Stimulated activated effector memory CD8-positive, alpha-beta T cell treated with anti-CD3 and anti-CD28 coated beads, Interleukin-12 subunit alpha, Interleukin-12 subunit beta, amount 100 ng/mL, for 72 hours (primary cell): ENCODE results near the gene RAD54L2.
"Not testable (repeated sequence)": the region's sequence is repeated elsewhere in the genome, so short reads cannot be mapped to it uniquely, and the experiment has no call there.

ENCODE experiments used
- ATAC-seq: fragments of 150-1000 bp; cut with Tn5 transposase; 2 replicates; pipeline ENCODE4 v1.10.0; 2021
- DNase-seq, 2 donors: peaks; one replicate each; pipeline ENCODE4 v3.0.0; 2021 to 2022; ENCODE audit warnings: low spot score in 2 of 2
- H3K27ac Mint-ChIP-seq: one replicate; pipeline ENCODE4 v1.8.0; 2022; ENCODE audit warnings: mild to moderate bottlenecking, mixed read lengths
- H3K36me3 Mint-ChIP-seq: one replicate; pipeline ENCODE4 v1.8.0; 2022; ENCODE audit warnings: mild to moderate bottlenecking, mixed read lengths
- H3K4me1 Mint-ChIP-seq: one replicate; pipeline ENCODE4 v1.8.0; 2022; ENCODE audit warnings: mixed read lengths
- H3K4me3 Mint-ChIP-seq: one replicate; pipeline ENCODE4 v1.8.0; 2022; ENCODE audit warnings: mild to moderate bottlenecking, mixed read lengths
- H3K9me3 Mint-ChIP-seq: one replicate; pipeline ENCODE4 v1.8.0; 2022; ENCODE audit warnings: mixed read lengths

Gene RAD54L2

GRCh38 chr3:51524874-51525273, 13.6 kb upstream of the RAD54L2 start:
- not testable (repeated sequence) for ATAC-seq, H3K4me3 Mint-ChIP-seq, DNase-seq, H3K36me3 Mint-ChIP-seq, H3K27ac Mint-ChIP-seq, H3K9me3 Mint-ChIP-seq, H3K4me1 Mint-ChIP-seq

- H3K27ac Mint-ChIP-seq, result no peak overlapping the region
- DNase-seq, result no peak
Observed at GRCh38 chr3:51530485-51530884, 8.0 kb upstream of the RAD54L2 start.

GRCh38 chr3:51535146-51536019, 3.1 kb upstream of the RAD54L2 start:
- Mint-ChIP-seq H3K27ac (no peak overlapping the region), H3K4me1 (peaks cover 15% of the 10 kb centered on the region), H3K36me3 (peaks cover 12% of the 10 kb centered on the region), H3K9me3 (no peaks in the 10 kb centered on the region), H3K4me3 (no peak overlapping the region)
- DNase-seq, result no peak
- no peak for ATAC-seq

More at GRCh38 chr3:51530485-51530884, 8.0 kb upstream of the RAD54L2 start:
- no peaks in the 10 kb centered on the region for H3K4me1 Mint-ChIP-seq
- no peaks in the 10 kb centered on the region for H3K36me3 Mint-ChIP-seq
- no peak overlapping the region for H3K4me3 Mint-ChIP-seq
- H3K9me3 Mint-ChIP-seq, result no peaks in the 10 kb centered on the region
- no peak for ATAC-seq

- DNase-seq, ATAC-seq, H3K9me3 Mint-ChIP-seq: not testable (repeated sequence)
- Mint-ChIP-seq H3K27ac (peak overlapping the region; percentile 87), H3K4me3 (peak overlapping the region; percentile 83), H3K4me1 (peaks cover 20% of the 10 kb centered on the region), H3K36me3 (peaks cover 34% of the 10 kb centered on the region)
Observed at GRCh38 chr3:51537631-51538030, 888 bp upstream of the RAD54L2 start.

DNA sequence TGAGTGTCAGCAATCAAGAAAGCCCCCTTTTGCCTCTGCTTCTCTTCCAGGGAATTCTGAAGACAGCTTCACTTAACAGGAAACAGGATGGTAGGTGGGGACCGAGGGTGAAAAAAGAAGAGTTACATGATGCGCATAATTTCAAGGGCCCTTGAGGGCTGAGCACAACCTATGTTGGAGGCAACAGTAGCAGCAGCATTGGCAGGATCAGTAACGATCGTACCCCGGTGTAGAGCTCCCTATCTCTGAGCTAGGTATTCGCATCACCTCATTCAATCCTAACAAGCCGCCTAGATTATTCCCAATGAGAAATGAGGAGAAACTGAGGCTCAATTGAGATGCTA, 432 bp upstream of the RAD54L2 start:
- peak overlapping the region; percentile 83 for H3K4me3 Mint-ChIP-seq
- peak; percentile 35 for ATAC-seq
- H3K36me3 Mint-ChIP-seq, result peaks cover 39% of the 10 kb centered on the region
- no peaks in the 10 kb centered on the region for H3K9me3 Mint-ChIP-seq
- peak overlapping the region; percentile 87 for H3K27ac Mint-ChIP-seq
- peaks cover 20% of the 10 kb centered on the region for H3K4me1 Mint-ChIP-seq
- peak; percentile 6 to 56 for DNase-seq

DNA sequence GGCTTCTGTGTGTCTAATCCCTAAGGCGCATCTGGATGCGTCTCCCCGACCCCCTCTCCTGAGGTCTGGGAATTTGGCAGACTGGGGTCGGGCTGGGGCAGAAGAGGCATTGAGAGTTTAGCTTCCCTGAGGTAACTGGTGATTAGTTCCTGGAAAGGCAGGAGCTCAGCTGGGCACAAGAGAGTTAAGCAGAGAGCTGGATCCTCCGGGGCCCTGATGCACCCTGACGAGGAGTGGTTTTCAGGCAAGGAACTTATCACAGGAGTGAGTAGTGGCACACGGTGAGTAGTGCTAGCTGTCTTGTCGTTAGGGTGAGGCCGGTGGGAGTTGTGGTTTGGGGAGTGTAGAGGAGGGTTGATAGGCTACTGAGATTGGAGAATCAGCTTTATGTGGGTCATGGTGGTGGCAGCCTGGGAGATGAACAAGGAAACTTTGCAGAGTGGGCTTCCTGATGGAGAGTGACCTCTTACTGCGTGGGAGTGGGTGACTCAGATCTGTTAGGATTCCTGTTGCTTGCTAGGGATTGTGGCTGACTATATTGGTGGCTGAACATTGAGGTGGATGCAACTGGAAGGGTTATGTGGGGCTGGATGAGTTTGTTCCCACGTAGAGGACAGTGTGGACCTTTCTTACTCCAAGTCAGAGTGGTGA, 897 bp downstream of the RAD54L2 start:
- Mint-ChIP-seq H3K9me3 (no peaks in the 10 kb centered on the region), H3K27ac (peak overlapping the region; percentile 87), H3K36me3 (peaks cover 52% of the 10 kb centered on the region), H3K4me1 (peaks cover 31% of the 10 kb centered on the region), H3K4me3 (peak overlapping the region; percentile 83)
- ATAC-seq (peak; percentile 88), DNase-seq (peak; percentile 13 to 64)

GRCh38 chr3:51542596-51542995, 4.1 kb downstream of the RAD54L2 start:
- not testable (repeated sequence) for ATAC-seq, H3K9me3 Mint-ChIP-seq, H3K4me3 Mint-ChIP-seq, H3K27ac Mint-ChIP-seq, DNase-seq
- Mint-ChIP-seq H3K36me3 (peaks cover 78% of the 10 kb centered on the region), H3K4me1 (peaks cover 31% of the 10 kb centered on the region)

DNA sequence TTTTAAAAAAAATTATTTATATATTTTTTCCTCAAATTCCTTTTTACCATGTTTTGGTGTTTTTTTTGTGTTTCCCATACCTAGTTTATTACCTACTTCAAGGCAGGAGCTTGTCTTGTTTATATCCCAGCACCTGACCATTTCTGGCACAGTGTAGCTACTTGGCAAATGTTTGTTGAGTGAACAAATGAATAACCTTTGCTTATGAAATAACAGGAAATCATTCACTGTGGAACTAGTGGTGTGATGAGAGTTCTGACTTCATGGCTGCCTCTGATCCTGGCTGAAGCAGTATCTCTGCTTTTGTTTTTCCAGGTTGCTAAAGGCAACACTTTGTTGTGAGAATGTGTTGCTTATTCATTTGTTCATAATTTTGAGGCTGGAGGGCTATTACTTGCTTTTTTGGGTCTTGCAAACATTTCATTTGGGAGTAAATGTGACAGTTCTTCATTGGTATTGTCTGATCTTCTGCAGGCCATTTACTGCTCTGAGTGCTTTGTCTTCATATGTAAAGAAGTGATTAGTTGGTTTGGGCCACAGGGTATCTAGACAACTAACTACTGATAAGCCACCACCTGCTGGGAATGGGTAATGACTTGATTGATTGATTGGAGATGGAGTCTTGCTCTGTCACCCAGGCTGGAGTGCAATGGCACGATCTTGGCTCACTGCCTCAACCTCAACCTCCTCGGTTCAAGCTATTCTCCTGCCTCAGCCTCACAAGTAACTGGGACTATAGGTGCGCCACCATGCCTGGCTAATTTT, 5.7 kb downstream of the RAD54L2 start:
- H3K4me1 Mint-ChIP-seq, result peaks cover 28% of the 10 kb centered on the region
- H3K4me3 Mint-ChIP-seq, result no peak overlapping the region
- H3K36me3 Mint-ChIP-seq, result peaks cover 80% of the 10 kb centered on the region
- DNase-seq (no peak), ATAC-seq (no peak)
- H3K9me3 Mint-ChIP-seq, result no peaks in the 10 kb centered on the region
- H3K27ac Mint-ChIP-seq, result no peak overlapping the region

DNA sequence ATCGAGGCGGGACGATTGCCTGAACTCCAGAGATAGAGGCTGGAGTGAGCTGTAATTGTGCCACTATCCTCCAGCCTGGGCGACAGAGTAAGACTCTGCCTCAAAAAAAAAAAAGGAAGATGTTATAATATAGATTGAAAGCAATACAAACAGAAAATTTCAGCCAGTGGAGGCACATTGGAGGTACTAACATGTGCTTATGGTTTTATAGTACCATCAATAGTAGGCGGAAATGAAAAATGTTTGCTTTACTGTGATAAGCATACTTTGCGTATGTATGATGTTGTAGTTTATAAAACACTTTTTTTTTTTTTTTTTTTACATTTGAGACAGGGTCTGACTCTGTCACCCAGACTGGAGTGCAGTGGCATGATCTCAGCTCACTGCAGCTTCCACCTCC, 8.8 kb downstream of the RAD54L2 start:
- ATAC-seq (no peak), DNase-seq (no peak)
- no peaks in the 10 kb centered on the region for H3K9me3 Mint-ChIP-seq
- peaks cover 11% of the 10 kb centered on the region for H3K4me1 Mint-ChIP-seq
- H3K27ac Mint-ChIP-seq, result no peak overlapping the region
- peaks cover 76% of the 10 kb centered on the region for H3K36me3 Mint-ChIP-seq
- no peak overlapping the region for H3K4me3 Mint-ChIP-seq

DNA sequence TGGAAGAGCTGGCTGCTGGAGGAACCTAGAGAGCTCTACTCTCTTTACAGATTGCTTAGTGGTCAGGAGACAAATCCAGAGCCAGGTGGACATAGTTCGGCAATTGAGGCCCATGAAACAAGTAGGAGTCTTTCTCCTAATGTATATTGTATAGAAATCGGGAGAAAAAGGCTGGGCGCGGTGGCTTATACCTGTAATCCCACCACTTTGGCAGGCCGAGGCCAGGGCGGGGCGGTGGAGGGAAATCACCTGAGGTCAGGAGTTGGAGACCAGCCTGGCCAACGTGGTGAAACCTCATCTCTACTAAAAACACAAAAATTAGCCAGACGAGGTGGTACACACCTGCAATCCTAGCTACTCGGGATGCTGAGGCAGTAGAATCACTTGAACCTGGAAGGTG, 10.8 kb downstream of the RAD54L2 start:
- Mint-ChIP-seq H3K9me3 (no peaks in the 10 kb centered on the region), H3K4me3 (no peak overlapping the region), H3K36me3 (peaks cover 69% of the 10 kb centered on the region), H3K4me1 (peaks cover under 1% of the 10 kb centered on the region), H3K27ac (no peak overlapping the region)
- DNase-seq, result no peak
- ATAC-seq, result no peak

DNA sequence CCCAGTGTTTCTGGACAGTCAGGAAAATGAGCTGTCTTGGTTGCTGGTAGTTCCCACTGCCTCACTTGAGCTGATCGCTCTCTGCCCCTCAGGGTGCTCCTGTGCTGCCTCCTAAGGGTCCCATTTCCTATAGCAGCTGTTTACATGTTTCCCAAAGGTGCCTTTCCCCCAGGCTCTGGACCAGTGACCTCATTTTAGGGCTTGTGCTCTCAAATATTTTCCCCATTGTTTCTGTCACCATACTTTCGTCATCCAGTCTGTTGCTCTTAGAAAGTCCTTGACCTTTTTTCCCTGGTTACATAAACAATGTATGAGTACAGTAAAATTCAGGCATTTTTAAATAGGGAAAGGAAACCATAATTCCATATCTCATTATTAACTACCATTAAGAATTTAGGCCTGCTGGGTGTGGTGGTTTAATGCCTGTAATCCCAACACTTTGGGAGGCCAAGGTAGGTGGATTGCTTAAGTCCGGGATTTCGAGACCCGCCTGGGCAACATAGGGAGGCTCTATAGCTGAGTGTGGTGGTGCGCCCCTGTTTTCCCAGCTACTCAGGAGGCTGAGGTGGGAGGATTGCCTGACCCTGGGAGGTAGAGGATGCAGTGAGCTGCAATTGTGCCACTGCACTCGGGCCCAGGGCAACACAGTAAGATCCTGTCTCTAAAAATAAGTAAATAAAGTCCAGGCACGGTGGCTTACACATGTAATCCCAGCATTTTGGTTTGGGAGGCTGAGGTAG, 11.7 kb downstream of the RAD54L2 start:
- DNase-seq (no peak), ATAC-seq (no peak)
- Mint-ChIP-seq H3K4me3 (no peak overlapping the region), H3K27ac (peak overlapping the region; percentile 37), H3K36me3 (peaks cover 68% of the 10 kb centered on the region), H3K4me1 (no peaks in the 10 kb centered on the region), H3K9me3 (no peaks in the 10 kb centered on the region)

DNA sequence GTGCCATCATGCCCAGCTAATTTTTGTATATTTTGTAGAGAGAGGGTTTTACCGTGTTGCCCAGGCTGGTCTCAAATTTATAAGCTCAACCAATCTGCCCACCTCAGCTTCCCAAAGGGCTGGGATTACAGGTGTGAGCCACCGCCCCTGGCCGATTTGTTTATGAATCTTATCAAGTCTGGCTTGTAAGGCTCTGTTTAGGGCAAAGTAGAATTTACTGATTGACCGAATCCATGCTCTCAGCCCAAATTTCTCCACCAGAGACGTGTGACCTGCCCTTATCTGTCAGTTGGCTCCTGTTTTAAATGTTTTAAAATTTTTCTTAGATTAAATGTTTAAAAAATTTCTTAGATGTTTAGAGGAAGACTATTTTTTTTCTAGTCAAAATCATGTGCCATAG, 19.5 kb downstream of the RAD54L2 start:
- no peaks in the 10 kb centered on the region for H3K4me1 Mint-ChIP-seq
- H3K36me3 Mint-ChIP-seq, result peaks cover 49% of the 10 kb centered on the region
- no peak overlapping the region for H3K27ac Mint-ChIP-seq
- no peak overlapping the region for H3K4me3 Mint-ChIP-seq
- no peak for ATAC-seq
- no peak for DNase-seq
- H3K9me3 Mint-ChIP-seq, result no peaks in the 10 kb centered on the region

DNA sequence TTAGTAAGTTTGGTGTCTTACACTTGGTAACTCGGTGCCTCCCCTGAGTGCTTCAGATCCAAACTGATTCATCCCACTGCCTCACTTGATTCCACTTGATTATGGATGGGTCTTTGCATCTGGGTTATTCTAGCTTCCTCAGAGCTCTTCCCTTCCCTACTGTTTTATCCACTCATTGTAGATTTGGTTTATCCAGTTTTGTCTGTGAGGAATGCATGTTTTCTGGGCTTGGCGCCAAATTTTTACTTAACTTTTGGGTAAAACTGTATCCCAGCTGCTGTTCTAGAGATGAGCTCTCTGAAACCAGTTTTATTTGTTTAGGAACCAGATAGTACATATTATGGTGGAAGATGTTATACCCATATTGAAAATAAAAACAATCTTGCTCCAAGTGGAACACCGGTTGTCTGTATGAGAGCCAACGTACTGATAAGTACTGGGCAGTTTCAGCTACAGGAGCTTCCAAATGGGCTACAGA, 20.9 kb downstream of the RAD54L2 start:
- no peak overlapping the region for H3K4me3 Mint-ChIP-seq
- no peak for ATAC-seq
- H3K9me3 Mint-ChIP-seq, result no peaks in the 10 kb centered on the region
- no peak for DNase-seq
- H3K27ac Mint-ChIP-seq, result no peak overlapping the region
- peaks cover 48% of the 10 kb centered on the region for H3K36me3 Mint-ChIP-seq
- H3K4me1 Mint-ChIP-seq, result no peaks in the 10 kb centered on the region

- H3K4me3 Mint-ChIP-seq, result no peak overlapping the region
- DNase-seq (no peak), ATAC-seq (no peak)
- H3K4me1 Mint-ChIP-seq, result no peaks in the 10 kb centered on the region
- H3K9me3 Mint-ChIP-seq, result no peaks in the 10 kb centered on the region
- no peak overlapping the region for H3K27ac Mint-ChIP-seq
- peaks cover 42% of the 10 kb centered on the region for H3K36me3 Mint-ChIP-seq
Observed at GRCh38 chr3:51559961-51560360, 21.4 kb downstream of the RAD54L2 start.

GRCh38 chr3:51562403-51562802, 23.9 kb downstream of the RAD54L2 start:
- not testable (repeated sequence) for H3K9me3 Mint-ChIP-seq, H3K4me3 Mint-ChIP-seq, H3K4me1 Mint-ChIP-seq, H3K27ac Mint-ChIP-seq, ATAC-seq, DNase-seq
- peaks cover 38% of the 10 kb centered on the region for H3K36me3 Mint-ChIP-seq
